H9 (cell line): Measurements from ENCODE around the gene TRAF5. TPM values are rescaled to one million over a fixed set of nuclear protein-coding genes. Genes with fewer than 3 reads are reported as not detected.

Source experiments
- DNase-seq: peaks from one replicate; pipeline ENCODE4 v3.0.0-alpha.2; 2017
- H2AFZ ChIP-seq: one replicate; pipeline ENCODE4 v1.6.1; 2013; ENCODE audit warnings: mild to moderate bottlenecking, low read length, control low read depth, moderate library complexity
- H2AK5ac ChIP-seq: 2 replicates; pipeline ENCODE4 v1.6.1; 2013; ENCODE audit warnings: low read length, control low read depth, mixed read lengths; ENCODE audit not compliant: insufficient read length
- H2BK120ac ChIP-seq: one replicate; pipeline ENCODE4 v1.6.1; 2013; ENCODE audit warnings: low read depth, mild to moderate bottlenecking, low read length, control low read depth, inconsistent platforms; ENCODE audit not compliant: poor library complexity, severe bottlenecking
- H2BK12ac ChIP-seq: 2 replicates; pipeline ENCODE4 v1.6.1; 2013; ENCODE audit warnings: low read length, control low read depth, mixed read lengths, low read depth; ENCODE audit not compliant: insufficient read length
- H2BK15ac ChIP-seq: 2 replicates; pipeline ENCODE4 v1.6.1; 2013; ENCODE audit warnings: low read depth, low read length, control low read depth
- H2BK20ac ChIP-seq: one replicate; pipeline ENCODE4 v1.6.1; 2013; ENCODE audit warnings: low read depth, mild to moderate bottlenecking, low read length, control low read depth, inconsistent platforms; ENCODE audit not compliant: poor library complexity, severe bottlenecking
- H2BK5ac ChIP-seq: 2 replicates; pipeline ENCODE4 v1.6.1; 2013; ENCODE audit warnings: low read length, control low read depth, mixed read lengths; ENCODE audit not compliant: insufficient read length
- H3K14ac ChIP-seq: 2 replicates; pipeline ENCODE4 v1.6.1; 2013; ENCODE audit warnings: low read length, control low read depth; ENCODE audit not compliant: insufficient read depth
- H3K18ac ChIP-seq: 2 replicates; pipeline ENCODE4 v1.6.1; 2013; ENCODE audit warnings: low read depth, mild to moderate bottlenecking, mixed read lengths, low read length, control low read depth; ENCODE audit not compliant: insufficient read length
- H3K23ac ChIP-seq: 2 replicates; pipeline ENCODE4 v1.6.1; 2013; ENCODE audit warnings: low read length, control low read depth, mixed read lengths, low read depth; ENCODE audit not compliant: insufficient read length
- H3K23me2 ChIP-seq: 2 replicates; pipeline ENCODE4 v1.6.1; 2013; ENCODE audit warnings: low read depth, mild to moderate bottlenecking, mixed read lengths, low read length, control low read depth; ENCODE audit not compliant: insufficient read length, poor library complexity, severe bottlenecking
- H3K27ac ChIP-seq: 2 replicates; pipeline ENCODE4 v1.5.1; 2013; ENCODE audit warnings: low read length, control low read depth, mixed read lengths, low read depth; ENCODE audit not compliant: insufficient read length
- H3K27me3 ChIP-seq: 2 replicates; pipeline ENCODE4 v1.6.1; 2013; ENCODE audit warnings: low read length, control low read depth, inconsistent platforms; ENCODE audit not compliant: insufficient read depth
- H3K4ac ChIP-seq: 2 replicates; pipeline ENCODE4 v1.6.1; 2013; ENCODE audit warnings: low read depth, mild to moderate bottlenecking, control low read depth, inconsistent platforms, low read length, moderate library complexity
- H3K4me1 ChIP-seq: 2 replicates; pipeline ENCODE4 v1.6.1; 2013; ENCODE audit warnings: low read length, control low read depth, inconsistent platforms; ENCODE audit not compliant: insufficient read depth
- H3K4me2 ChIP-seq: 2 replicates; pipeline ENCODE4 v1.6.1; 2013; ENCODE audit warnings: low read length, control low read depth, mixed read lengths; ENCODE audit not compliant: insufficient read length, insufficient read depth
- H3K56ac ChIP-seq: 2 replicates; pipeline ENCODE4 v1.6.1; 2013; ENCODE audit warnings: low read depth, mild to moderate bottlenecking, mixed read lengths, low read length, control low read depth; ENCODE audit not compliant: insufficient read length
- H3K79me1 ChIP-seq: 2 replicates; pipeline ENCODE4 v1.6.1; 2013; ENCODE audit warnings: low read depth, mild to moderate bottlenecking, moderate library complexity, low read length, control low read depth, inconsistent platforms; ENCODE audit not compliant: insufficient read depth, poor library complexity, severe bottlenecking
- H3K79me2 ChIP-seq: 2 replicates; pipeline ENCODE4 v1.6.1; 2013; ENCODE audit warnings: low read length, control low read depth, inconsistent platforms; ENCODE audit not compliant: insufficient read depth
- H3K9ac ChIP-seq: 2 replicates; pipeline ENCODE4 v1.6.1; 2013; ENCODE audit warnings: low read length, control low read depth, mixed read lengths; ENCODE audit not compliant: insufficient read length; ENCODE audit errors: extremely low read depth
- H3K9me3 ChIP-seq: one replicate; pipeline ENCODE4 v1.6.1; 2013; ENCODE audit warnings: low read depth, low read length, inconsistent platforms; ENCODE audit not compliant: control insufficient read depth
- H3T11ph ChIP-seq: one replicate; pipeline ENCODE4 v1.6.1; 2013; ENCODE audit warnings: mild to moderate bottlenecking, low read length, control low read depth, inconsistent platforms
- H4K20me1 ChIP-seq: one replicate; pipeline ENCODE4 v1.6.1; 2013; ENCODE audit not compliant: control insufficient read depth, insufficient read length, insufficient read depth
- H4K5ac ChIP-seq: 2 replicates; pipeline ENCODE4 v1.6.1; 2013; ENCODE audit warnings: low read depth, mild to moderate bottlenecking, mixed read lengths, low read length, control low read depth; ENCODE audit not compliant: insufficient read length
- H4K8ac ChIP-seq: replicated peaks from 2 replicates; pipeline ENCODE4 v1.6.1; 2013; ENCODE audit warnings: low read length, control low read depth, mixed read lengths, low read depth; ENCODE audit not compliant: insufficient read length
- H4K91ac ChIP-seq: 2 replicates; pipeline ENCODE4 v1.6.1; 2013; ENCODE audit warnings: low read depth, mild to moderate bottlenecking, moderate library complexity, mixed read lengths, low read length, control low read depth; ENCODE audit not compliant: insufficient read length
- H3K27ac Mint-ChIP-seq, 3 experiments: 2 replicates in 2 of 3; 3 replicates in 1 of 3; pipeline ENCODE4 v1.8.0; 2020 to 2021; ENCODE audit warnings: mixed read lengths in 3 of 3, mild to moderate bottlenecking in 1 of 3, moderate library complexity in 1 of 3
- H3K27me3 Mint-ChIP-seq: 2 replicates; pipeline ENCODE4 v1.8.0; 2021; ENCODE audit warnings: low read depth, mild to moderate bottlenecking, moderate library complexity, mixed read lengths
- H3K36me3 Mint-ChIP-seq, 3 experiments: 2 replicates in 2 of 3; 3 replicates in 1 of 3; pipeline ENCODE4 v1.8.0; 2020 to 2021; ENCODE audit warnings: low read depth in 3 of 3, mixed read lengths in 3 of 3; ENCODE audit not compliant: insufficient read depth in 1 of 3
- H3K4me1 Mint-ChIP-seq, 2 experiments: 2 replicates each; pipeline ENCODE4 v1.8.0; 2020; ENCODE audit warnings: mixed read lengths in 2 of 2
- H3K4me3 Mint-ChIP-seq, 2 experiments: 2 replicates in 1 of 2; 3 replicates in 1 of 2; pipeline ENCODE4 v1.8.0; 2020 to 2021; ENCODE audit warnings: mild to moderate bottlenecking in 2 of 2, mixed read lengths in 2 of 2, moderate library complexity in 1 of 2
- H3K9me3 Mint-ChIP-seq, 2 experiments: 2 replicates in 1 of 2; 3 replicates in 1 of 2; pipeline ENCODE4 v1.8.0; 2020; ENCODE audit warnings: mild to moderate bottlenecking in 2 of 2, mixed read lengths in 2 of 2, moderate library complexity in 1 of 2
- CTCF ChIP-seq: fragments of 200-600 bp; sonication (generic); conservative IDR thresholded peaks from 3 replicates; pipeline ENCODE4 v1.8.0; 2021; ENCODE audit warnings: antibody characterized with exemption, mild to moderate bottlenecking
- total RNA-seq: library from RNA; stranded (reverse); gene quantifications from 2 replicates; pipeline ENCODE4 v1.2.1, GENCODE V29; 2021

Gene TRAF5
- total RNA-seq, 1 experiment from 2014 or later, result 19.1 TPM

- no peak for TF ChIP-seq CTCF
- no peak overlapping the region for H3K4me3 Mint-ChIP-seq
- Histone ChIP-seq H3K23me2 (no peaks in the 10 kb centered on the region), H2BK120ac (no peak overlapping the region), H3K9ac (no peak overlapping the region), H3K4me2 (no peak overlapping the region), H3K9me3 (no peaks in the 10 kb centered on the region), H3K79me1 (no peaks in the 10 kb centered on the region), H3K4me1 (no peaks in the 10 kb centered on the region), H2BK20ac (no peak overlapping the region), H4K91ac (no peak overlapping the region), H3K18ac (no peak overlapping the region), H4K20me1 (no peaks in the 10 kb centered on the region), H3K14ac (no peak overlapping the region), H2BK12ac (no peak overlapping the region), H3T11ph (no peak overlapping the region), H4K8ac (no peak overlapping the region), H2BK15ac (no peak overlapping the region), H3K56ac (no peak overlapping the region), H2AFZ (no peak overlapping the region), H3K23ac (no peak overlapping the region), H3K27me3 (no peaks in the 10 kb centered on the region), H3K4ac (no peak overlapping the region), H3K79me2 (no peaks in the 10 kb centered on the region), H2BK5ac (no peak overlapping the region), H2AK5ac (no peak overlapping the region), H4K5ac (no peak overlapping the region), H3K27ac (no peak overlapping the region)
- no peak overlapping the region for H3K27ac Mint-ChIP-seq
- peaks cover 0 to 2% of the 10 kb centered on the region in 2 experiments; a peak in 2 of 4 replicates for H3K4me1 Mint-ChIP-seq
- peaks cover 0 to 4% (median under 1%) of the 10 kb centered on the region in 3 experiments; a peak in 4 of 7 replicates for H3K36me3 Mint-ChIP-seq
- DNase-seq, result peak; percentile 21
- H3K27me3 Mint-ChIP-seq, result no peaks in the 10 kb centered on the region
- H3K9me3 Mint-ChIP-seq, result no peaks in the 10 kb centered on the region
Observed at GRCh38 chr1:211318576-211319280, 7.9 kb upstream of the TRAF5 start.
